HG03039 (cell line): ENCODE results near the gene GAB2.
"Not testable (repeated sequence)": the region's sequence is repeated elsewhere in the genome, so short reads cannot be mapped to it uniquely, and the experiment has no call there.

ENCODE experiments used
- ATAC-seq: cut with Tn5 transposase; IDR thresholded peaks from one replicate; pipeline ENCODE4 v1.9.1; 2021; ENCODE audit warnings: mild to moderate bottlenecking, moderate library complexity; ENCODE audit not compliant: unreplicated experiment

The GAB2 gene

DNA sequence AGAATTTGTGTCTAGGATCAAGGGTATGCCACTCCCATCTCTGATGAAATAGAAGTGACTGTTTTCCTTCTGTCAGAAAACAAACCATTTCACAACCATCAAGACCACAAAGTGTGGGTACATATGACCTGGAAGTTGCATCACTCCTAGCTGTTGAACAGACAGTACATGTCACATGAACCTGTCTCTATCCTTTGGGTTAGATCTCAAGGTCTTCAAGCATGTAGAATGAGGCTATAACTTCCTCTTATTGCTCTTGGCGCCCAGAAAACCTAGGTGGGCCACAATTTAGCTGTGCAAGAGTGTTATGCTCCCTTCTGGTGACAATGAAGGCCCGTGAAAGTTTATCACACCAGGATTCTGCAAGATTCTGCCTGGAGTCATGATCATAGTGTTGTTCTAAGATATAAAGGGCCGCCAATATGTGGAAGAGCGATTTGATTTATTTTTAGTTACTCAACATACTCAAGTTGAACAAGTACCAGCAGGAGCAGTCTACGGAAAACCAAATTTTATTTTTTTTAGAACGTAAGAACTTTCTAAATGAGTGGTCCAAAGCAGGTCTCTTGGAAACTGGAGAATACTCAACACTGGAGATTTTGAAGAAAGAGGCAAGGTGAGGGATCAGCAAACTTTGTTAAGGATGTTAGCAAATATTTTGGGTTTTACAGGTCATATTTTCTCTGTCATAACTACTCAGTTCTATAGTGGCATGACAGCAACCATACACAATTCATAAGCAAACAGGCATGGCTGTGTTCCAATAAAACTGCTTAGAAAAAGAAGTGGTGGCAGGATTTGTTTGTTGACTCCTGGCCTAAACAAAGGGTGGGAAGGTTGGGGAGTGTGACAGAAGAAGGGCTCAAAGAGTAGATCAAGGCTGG is 127.1 kb downstream of the GAB2 start:
- no peak for ATAC-seq

DNA sequence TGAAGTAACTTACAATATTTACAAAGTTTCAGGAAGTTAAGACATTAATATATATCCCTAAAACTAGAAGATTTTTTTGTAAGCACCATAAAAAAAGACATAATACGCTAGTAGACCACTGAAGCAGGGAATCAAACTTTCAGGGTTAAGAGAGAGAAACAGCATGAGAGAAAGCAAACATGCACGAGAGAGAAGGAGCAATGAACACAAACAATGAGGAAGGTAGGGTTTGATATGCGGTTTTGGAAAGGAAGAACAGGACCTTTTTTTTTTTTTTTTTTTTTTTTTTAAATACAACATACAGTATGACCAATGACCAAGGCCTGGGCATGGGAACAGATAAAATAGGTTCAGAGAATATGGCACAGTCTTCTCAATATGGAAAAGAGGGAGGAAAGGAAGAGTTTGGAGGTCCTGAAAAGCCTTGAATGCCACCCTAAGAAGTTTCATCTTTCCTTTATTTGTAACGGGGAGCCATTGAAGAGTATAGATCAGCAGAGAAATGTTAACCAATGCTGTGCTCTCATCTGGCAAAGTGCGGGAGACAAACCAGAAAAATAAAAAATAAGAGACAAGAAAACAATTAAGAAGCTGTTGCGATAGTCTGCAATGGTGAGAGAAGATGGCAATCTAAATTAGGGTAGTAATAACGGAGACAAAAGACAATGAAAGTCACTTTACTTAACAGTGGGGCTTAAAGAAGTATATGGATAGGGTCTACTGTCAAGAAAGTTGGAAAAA is 127.9 kb downstream of the GAB2 start:
- no peak for ATAC-seq

GRCh38 chr11:78284260-78284659 is 133.4 kb downstream of the GAB2 start:
- no peak for ATAC-seq

- ATAC-seq: no peak
Measured at GRCh38 chr11:78282821-78283220, 134.8 kb downstream of the GAB2 start.

DNA sequence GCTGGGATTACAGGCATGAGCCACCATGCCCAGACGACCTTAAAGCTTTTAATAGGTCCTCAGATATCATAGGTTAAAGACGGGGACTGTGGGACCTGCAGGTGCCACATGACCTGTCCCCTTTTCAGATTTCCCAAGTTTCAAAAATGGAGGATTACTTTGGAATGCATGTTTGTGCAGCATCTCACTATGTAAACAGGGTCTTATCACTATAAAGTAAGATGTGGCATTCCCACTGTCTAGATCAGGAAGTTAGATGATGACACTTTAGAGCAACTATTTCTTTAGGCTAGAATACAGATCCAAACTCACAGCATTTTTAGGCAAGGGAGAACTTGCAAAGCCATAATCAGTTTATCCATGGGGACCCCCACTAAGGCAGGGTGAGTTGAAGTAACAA is 136.1 kb downstream of the GAB2 start:
- no peak for ATAC-seq

DNA sequence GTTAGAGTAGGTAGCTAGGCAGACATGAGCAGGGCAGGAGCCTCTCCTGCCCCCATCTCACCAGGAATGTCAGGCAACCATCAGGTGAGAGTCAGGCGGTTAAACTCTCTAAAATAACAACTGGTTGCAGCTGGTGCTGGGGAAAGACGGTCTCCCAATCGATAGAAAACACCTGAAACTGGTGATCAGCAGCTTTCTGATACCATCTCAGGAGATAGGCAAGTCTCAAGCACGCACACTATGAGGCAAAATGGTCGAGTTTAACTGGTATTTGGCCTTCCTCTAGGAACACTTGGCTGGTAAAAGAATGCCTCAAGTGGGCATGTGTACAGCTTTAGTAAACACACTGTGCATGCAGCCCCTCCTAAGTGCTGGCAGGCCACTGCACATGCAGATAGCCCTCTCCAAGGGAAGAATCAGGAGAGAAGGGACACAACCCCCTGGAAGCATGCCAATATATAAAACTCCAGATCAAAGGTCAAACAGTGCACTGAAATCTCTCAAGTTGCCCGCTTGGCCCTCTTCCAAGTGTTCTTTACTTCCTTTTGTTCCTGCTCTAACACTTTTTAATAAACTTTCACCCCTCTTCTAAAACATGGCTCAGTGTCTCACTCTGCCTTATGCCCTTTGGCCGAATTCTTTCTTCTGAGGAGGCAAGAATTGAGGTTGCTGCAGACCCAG is 140.2 kb downstream of the GAB2 start:
- no peak for ATAC-seq

- no peak for ATAC-seq
Measured at GRCh38 chr11:78276311-78276710, 141.3 kb downstream of the GAB2 start.

GRCh38 chr11:78274739-78275138 is 142.9 kb downstream of the GAB2 start:
- ATAC-seq: no peak

DNA sequence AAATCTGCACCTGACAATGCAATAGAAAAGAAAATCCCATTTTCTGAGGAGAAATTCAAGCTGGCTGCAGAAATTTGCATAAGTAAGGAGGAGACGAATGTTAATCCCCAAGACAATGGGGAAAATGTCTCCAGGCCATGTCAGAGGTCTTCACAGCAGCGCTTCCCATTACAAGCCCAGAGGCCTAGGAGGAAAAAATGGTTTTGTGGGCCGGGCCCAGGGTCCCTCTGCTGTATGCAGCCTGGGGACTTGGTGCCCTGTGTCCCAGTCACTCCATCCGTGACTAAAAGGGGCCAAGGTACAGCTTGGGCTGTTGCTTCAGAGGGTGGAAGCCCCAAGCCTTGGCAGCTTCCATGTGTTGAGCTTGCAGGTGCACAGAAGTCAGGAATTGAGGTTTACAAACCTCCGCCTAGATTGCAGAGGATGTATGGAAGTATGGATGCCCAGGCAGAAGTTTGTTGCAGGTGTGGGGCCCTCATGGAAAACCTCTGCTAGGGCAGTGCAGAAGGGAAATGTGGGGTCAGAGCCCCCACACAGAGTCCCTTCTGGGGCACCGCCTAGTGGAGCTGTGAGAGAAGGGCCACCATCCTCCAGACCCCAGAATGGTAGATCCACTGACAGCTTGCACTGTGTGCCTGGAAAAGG is 144.9 kb downstream of the GAB2 start:
- ATAC-seq: not testable (repeated sequence)

DNA sequence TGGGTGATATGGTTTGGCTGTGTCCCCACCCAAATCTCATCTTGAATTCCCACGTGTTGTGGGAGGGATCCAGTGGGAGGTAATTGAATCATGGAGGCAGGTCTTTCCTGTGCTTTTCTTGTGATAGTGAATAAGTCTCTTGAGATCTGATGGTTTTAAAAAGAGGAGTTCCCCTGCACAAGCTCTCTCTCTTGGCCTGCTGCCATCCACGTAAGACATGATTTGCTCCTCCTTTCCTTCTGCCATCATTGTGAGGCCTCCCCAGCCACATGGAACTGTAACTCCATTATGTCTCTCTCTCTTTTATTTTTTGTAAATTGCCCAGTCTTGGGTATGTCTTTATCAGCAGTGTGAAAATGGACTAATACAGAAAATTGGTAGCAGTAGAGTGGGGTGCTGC is 145.8 kb downstream of the GAB2 start:
- not testable (repeated sequence) for ATAC-seq

- no peak for ATAC-seq
Measured at GRCh38 chr11:78270971-78271370, 146.6 kb downstream of the GAB2 start.

DNA sequence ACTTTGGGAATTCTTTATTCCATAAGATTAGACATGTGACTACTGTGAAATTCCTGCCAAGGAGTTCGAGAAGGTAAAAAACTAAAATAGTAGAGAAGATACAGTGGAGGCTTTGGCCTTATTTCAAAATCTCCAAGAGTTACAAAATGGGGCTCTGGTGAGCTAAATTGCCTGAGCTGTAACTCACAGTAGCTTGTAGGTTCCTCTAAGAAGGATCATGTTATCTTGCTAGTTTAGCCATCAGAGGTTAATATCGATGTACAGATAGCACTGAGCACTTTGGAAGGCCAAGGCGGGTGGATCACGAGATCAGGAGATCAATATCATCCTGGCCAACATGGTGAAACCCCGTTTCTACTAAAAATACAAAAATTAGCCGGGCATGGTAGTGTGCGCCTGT is 147.8 kb downstream of the GAB2 start:
- no peak for ATAC-seq

DNA sequence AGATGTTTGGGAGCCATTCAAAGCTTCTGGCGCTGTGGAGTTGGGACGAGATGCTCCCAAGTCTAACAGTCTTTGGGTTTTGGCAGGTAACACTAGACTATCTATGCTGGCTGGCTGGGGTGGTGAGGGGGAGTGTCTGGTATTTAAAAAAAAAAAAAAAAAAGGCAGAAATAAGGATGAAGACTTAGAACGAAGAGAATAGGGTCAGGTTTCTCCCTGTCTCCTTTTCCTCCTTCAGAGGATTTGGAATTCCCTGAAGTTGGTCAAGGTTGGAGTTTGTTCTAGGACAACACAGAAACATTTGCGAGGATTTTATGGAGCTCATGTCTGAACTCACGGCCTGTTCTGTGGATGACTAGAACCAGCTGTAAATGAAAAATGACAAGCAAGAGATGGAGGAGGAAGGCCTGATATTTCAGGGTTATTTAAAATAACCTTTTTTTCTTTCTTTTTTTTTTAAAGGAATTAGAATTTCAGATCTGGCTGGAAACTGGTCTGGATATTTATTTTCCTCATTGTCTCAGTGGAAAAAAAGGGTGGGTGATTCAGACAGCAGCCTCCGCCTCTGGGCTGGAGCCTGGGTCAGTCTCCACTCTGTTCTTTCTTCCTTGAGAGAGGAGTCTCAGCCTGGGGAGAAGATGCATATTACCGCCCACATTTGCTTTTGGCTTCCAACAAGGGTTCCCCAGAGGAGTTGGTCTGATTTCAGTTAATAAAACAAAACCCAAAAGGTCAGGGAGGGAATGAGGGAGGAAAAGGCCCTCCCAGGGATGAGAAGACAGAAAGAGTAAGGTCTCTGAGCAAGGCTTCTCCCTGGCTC is 148.8 kb downstream of the GAB2 start:
- ATAC-seq: no peak

GRCh38 chr11:78266451-78266850 is 151.2 kb downstream of the GAB2 start:
- no peak for ATAC-seq

- no peak for ATAC-seq
Measured at GRCh38 chr11:78265326-78265725, 152.3 kb downstream of the GAB2 start.

- no peak for ATAC-seq
Measured at GRCh38 chr11:78262691-78263090, 154.9 kb downstream of the GAB2 start.

GRCh38 chr11:78262238-78262637 is 155.4 kb downstream of the GAB2 start:
- ATAC-seq: no peak

DNA sequence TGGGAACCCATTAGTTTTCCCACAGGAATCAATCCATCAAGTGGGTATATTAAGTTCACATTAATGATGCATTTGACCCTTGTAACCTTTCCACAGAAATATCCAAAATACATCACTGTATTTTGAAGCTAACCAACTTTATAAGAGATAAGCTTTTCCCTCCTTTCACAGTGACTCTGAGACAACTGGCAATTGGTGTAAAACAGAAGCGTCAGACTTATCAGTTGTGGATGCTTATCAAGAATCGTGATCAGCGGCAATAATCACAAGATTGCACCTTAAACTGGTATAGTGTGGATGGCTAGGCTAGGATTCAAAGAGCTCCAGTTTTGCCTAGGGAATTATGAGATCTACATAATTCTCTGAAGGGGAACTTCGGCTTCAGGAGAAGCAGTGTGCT is 155.8 kb downstream of the GAB2 start:
- ATAC-seq: no peak

- no peak for ATAC-seq
Measured at GRCh38 chr11:78261367-78261766, 156.3 kb downstream of the GAB2 start.

GRCh38 chr11:78259777-78260487 is 157.7 kb downstream of the GAB2 start:
- no peak for ATAC-seq
